ENCODE data around the gene TNFSF8. TPM values are rescaled to one million over a fixed set of nuclear protein-coding genes. Genes with fewer than 3 reads are reported as not detected.

Gene TNFSF8
- total RNA-seq, 2 experiments from 2014 or later, result 27.7 to 50.3 TPM

- intact Hi-C loops (cut with micrococcal nuclease; ENCODE audit: unreplicated experiment), result no loop called here
- 0 out of 2 replicates have a peak, but pooled peaks cover 2% of the 10 kb centered on the region for H3K9me3 ChIP-seq (ENCODE audit: low read length)
- no peak for TF ChIP-seq EZH2phosphoT487 (IDR thresholded peaks at IDR 0.05; ENCODE audit: borderline replicate concordance, low read depth, low read length)
- no peak for TF ChIP-seq CTCF (conservative IDR thresholded peaks at IDR 0.05; ENCODE audit: low read length)
- DNase-seq (ENCODE audit: low spot score), result peak; percentile 28
- H3K36me3 ChIP-seq (ENCODE audit: insufficient read depth, low read length), result no peaks in the 10 kb centered on the region
- H3K79me2 ChIP-seq (ENCODE audit: insufficient read depth, low read depth, low read length), result no peaks in the 10 kb centered on the region
- no peaks in the 10 kb centered on the region for H3K9me2 ChIP-seq (ENCODE audit: insufficient read depth, low read length)
- peak overlapping the region; percentile 44; the same call in 1 of the 2 replicates for H2AFZ ChIP-seq (ENCODE audit: low read length)
- no peaks in the 10 kb centered on the region for H4K20me1 ChIP-seq (ENCODE audit: insufficient read depth, low read length)
- ChIA-PET CTCF (ENCODE audit: unreplicated experiment) (no interaction called here), POLR2A (interaction anchor here (0.7 to 1.1 kb wide), 2 partner anchors 9 to 11 kb away, joined by 3 to 4 read pairs; no protein-coding TSS in a partner anchor)
- peaks cover 6% of the 10 kb centered on the region for H3K4me1 ChIP-seq (ENCODE audit: insufficient read depth, low read length, poor library complexity, severe bottlenecking)
- no peak overlapping the region for H3K4me3 ChIP-seq (ENCODE audit: low read depth, low read length, poor library complexity, severe bottlenecking)
- no peak overlapping the region for H3K27ac ChIP-seq (ENCODE audit: low read depth, low read length, poor library complexity, severe bottlenecking)
- no TSS peak for BruUV-seq (replicated peaks)
- peak overlapping the region; percentile 32; the same call in 1 of the 2 replicates for H3K4me2 ChIP-seq (ENCODE audit: low read length)
Observed at GRCh38 chr9:114869845-114870244, 60.5 kb downstream of the TNFSF8 start.

- Histone ChIP-seq H3K9me2 (ENCODE audit: insufficient read depth, low read length) (no peaks in the 10 kb centered on the region), H3K4me1 (ENCODE audit: insufficient read depth, low read length, poor library complexity, severe bottlenecking) (peaks cover 6% of the 10 kb centered on the region), H4K20me1 (ENCODE audit: insufficient read depth, low read length) (no peaks in the 10 kb centered on the region), H2AFZ (ENCODE audit: low read length) (peak overlapping the region; percentile 44; the same call in 1 of the 2 replicates), H3K4me3 (ENCODE audit: low read depth, low read length, poor library complexity, severe bottlenecking) (no peak overlapping the region), H3K4me2 (ENCODE audit: low read length) (no peak overlapping the region), H3K36me3 (ENCODE audit: insufficient read depth, low read length) (no peaks in the 10 kb centered on the region), H3K9me3 (ENCODE audit: low read length) (no peaks in the 10 kb centered on the region), H3K27ac (ENCODE audit: low read depth, low read length, poor library complexity, severe bottlenecking) (no peak overlapping the region), H3K79me2 (ENCODE audit: insufficient read depth, low read depth, low read length) (no peaks in the 10 kb centered on the region)
- no TSS peak for BruUV-seq (replicated peaks)
- TF ChIP-seq CTCF (conservative IDR thresholded peaks at IDR 0.05; ENCODE audit: low read length) (no peak), EZH2phosphoT487 (IDR thresholded peaks at IDR 0.05; ENCODE audit: borderline replicate concordance, low read depth, low read length) (no peak)
- CTCF ChIA-PET (ENCODE audit: unreplicated experiment), result no interaction called here
- POLR2A ChIA-PET, result interaction anchor here (0.7 to 1.1 kb wide), 2 partner anchors 9 to 11 kb away, joined by 3 to 4 read pairs; no protein-coding TSS in a partner anchor
- intact Hi-C loops (cut with micrococcal nuclease; ENCODE audit: unreplicated experiment), result no loop called here
- DNase-seq (ENCODE audit: low spot score), result no peak
Observed at GRCh38 chr9:114869378-114869777, 61.0 kb downstream of the TNFSF8 start.

- H3K36me3 ChIP-seq (ENCODE audit: insufficient read depth, low read length), result no peaks in the 10 kb centered on the region
- no peaks in the 10 kb centered on the region for H3K9me2 ChIP-seq (ENCODE audit: insufficient read depth, low read length)
- ChIA-PET POLR2A (interaction anchor here (0.6 kb wide), 1 partner anchor 9 kb away, joined by 3 read pairs; no protein-coding TSS in a partner anchor), CTCF (ENCODE audit: unreplicated experiment) (no interaction called here)
- no peak overlapping the region for H3K27ac ChIP-seq (ENCODE audit: low read depth, low read length, poor library complexity, severe bottlenecking)
- DNase-seq (ENCODE audit: low spot score), result no peak
- no peaks in the 10 kb centered on the region for H4K20me1 ChIP-seq (ENCODE audit: insufficient read depth, low read length)
- intact Hi-C loops (cut with micrococcal nuclease; ENCODE audit: unreplicated experiment), result no loop called here
- no peaks in the 10 kb centered on the region for H3K79me2 ChIP-seq (ENCODE audit: insufficient read depth, low read depth, low read length)
- H3K4me1 ChIP-seq (ENCODE audit: insufficient read depth, low read length, poor library complexity, severe bottlenecking), result peaks cover 6% of the 10 kb centered on the region
- no peak overlapping the region for H3K4me2 ChIP-seq (ENCODE audit: low read length)
- H3K4me3 ChIP-seq (ENCODE audit: low read depth, low read length, poor library complexity, severe bottlenecking), result no peak overlapping the region
- no TSS peak for BruUV-seq (replicated peaks)
- H2AFZ ChIP-seq (ENCODE audit: low read length), result no peak overlapping the region
- no peak for TF ChIP-seq EZH2phosphoT487 (IDR thresholded peaks at IDR 0.05; ENCODE audit: borderline replicate concordance, low read depth, low read length)
- TF ChIP-seq CTCF (conservative IDR thresholded peaks at IDR 0.05; ENCODE audit: low read length), result no peak
- H3K9me3 ChIP-seq (ENCODE audit: low read length), result no peaks in the 10 kb centered on the region
Observed at GRCh38 chr9:114867327-114867726, 63.1 kb downstream of the TNFSF8 start.
